ENCODE data around the gene HSPBP1.

- TF ChIP-seq POLR2A (IDR thresholded peaks at IDR 0.05): no peak
- TF ChIP-seq CTCF (IDR thresholded peaks at IDR 0.05): no peak
Measured at GRCh38 chr19:55324662-55325061, 44.8 kb upstream of the HSPBP1 start.
